Neural progenitor cell (in vitro differentiated cells): ENCODE results near the gene CTSS. TPM values are rescaled to one million over a fixed set of nuclear protein-coding genes. Genes with fewer than 3 reads are reported as not detected.

ENCODE experiments used
- DNase-seq: peaks from one replicate; pipeline ENCODE4 v3.0.0-alpha.2; 2016; ENCODE audit warnings: low spot score
- H2AFZ ChIP-seq: fragments of 200-600 bp; sonication (generic); replicated peaks from 2 replicates; pipeline ENCODE4 v1.6.1; 2016; ENCODE audit warnings: antibody characterized with exemption
- H3F3A ChIP-seq: fragments of 200-600 bp; sonication (generic); 2 replicates; pipeline ENCODE4 v1.6.1; 2016; ENCODE audit warnings: antibody characterized with exemption, low read depth
- H3K27ac ChIP-seq: fragments of 200-600 bp; sonication (generic); 2 replicates; pipeline ENCODE4 v1.5.1; 2016; ENCODE audit warnings: mild to moderate bottlenecking
- H3K27me3 ChIP-seq: fragments of 200-600 bp; sonication (generic); 2 replicates; pipeline ENCODE4 v1.6.1; 2016; ENCODE audit warnings: mild to moderate bottlenecking, moderate library complexity
- H3K36me3 ChIP-seq: fragments of 200-600 bp; sonication (generic); 2 replicates; pipeline ENCODE4 v1.5.1; 2016
- H3K4me1 ChIP-seq: fragments of 200-600 bp; sonication (generic); 2 replicates; pipeline ENCODE4 v1.6.1; 2016; ENCODE audit warnings: mixed run types
- H3K4me2 ChIP-seq: fragments of 200-600 bp; sonication (generic); 2 replicates; pipeline ENCODE4 v1.6.1; 2016
- H3K4me3 ChIP-seq: fragments of 200-600 bp; sonication (generic); 2 replicates; pipeline ENCODE4 v1.5.1; 2016
- H3K79me2 ChIP-seq: fragments of 200-600 bp; sonication (generic); 2 replicates; pipeline ENCODE4 v1.6.1; 2016; ENCODE audit warnings: low read depth
- H3K9ac ChIP-seq: fragments of 200-600 bp; sonication (generic); 2 replicates; pipeline ENCODE4 v1.6.1; 2016
- H3K9me3 ChIP-seq: fragments of 200-600 bp; sonication (generic); 2 replicates; pipeline ENCODE4 v1.5.1; 2016; ENCODE audit warnings: low read depth
- H4K20me1 ChIP-seq: fragments of 200-600 bp; sonication (generic); 2 replicates; pipeline ENCODE4 v1.6.1; 2016; ENCODE audit warnings: low read depth
- H3K27ac Mint-ChIP-seq: 3 replicates; pipeline ENCODE4 v1.8.0; 2021; ENCODE audit warnings: mixed read lengths
- H3K27me3 Mint-ChIP-seq: 2 replicates; pipeline ENCODE4 v1.8.0; 2022; ENCODE audit warnings: low read depth, mild to moderate bottlenecking, inconsistent platforms, moderate library complexity, mixed read lengths; ENCODE audit not compliant: insufficient read depth
- H3K36me3 Mint-ChIP-seq: 3 replicates; pipeline ENCODE4 v1.8.0; 2021; ENCODE audit warnings: mixed read lengths
- H3K4me1 Mint-ChIP-seq: 3 replicates; pipeline ENCODE4 v1.8.0; 2021; ENCODE audit warnings: mixed read lengths
- H3K4me3 Mint-ChIP-seq: 3 replicates; pipeline ENCODE4 v1.8.0; 2021; ENCODE audit warnings: mild to moderate bottlenecking, moderate library complexity, mixed read lengths
- H3K9me3 Mint-ChIP-seq: 3 replicates; pipeline ENCODE4 v1.8.0; 2020; ENCODE audit warnings: mixed read lengths
- CTCF ChIP-seq: fragments of 200-600 bp; sonication (generic); IDR thresholded peaks from 2 replicates; pipeline ENCODE4 v1.5.1; 2017; ENCODE audit warnings: antibody characterized with exemption, mild to moderate bottlenecking
- EZH2 ChIP-seq: fragments of 200-600 bp; sonication (generic); IDR thresholded peaks from 2 replicates; pipeline ENCODE4 v1.6.1; 2017; ENCODE audit warnings: antibody characterized with exemption, mild to moderate bottlenecking, moderate library complexity
- EZH2phosphoT487 ChIP-seq: fragments of 200-600 bp; sonication (generic); IDR thresholded peaks from 2 replicates; pipeline ENCODE4 v1.6.1; 2017; ENCODE audit warnings: antibody characterized with exemption
- total RNA-seq: library from RNA; depleted of rRNA; stranded (reverse); fragments of >200 nt; gene quantifications from 2 replicates; pipeline ENCODE4 v1.2.3, GENCODE V29; 2015; ENCODE audit warnings: low replicate concordance

CTSS gene
- total RNA-seq, 1 donor from 2014 or later = not detected

GRCh38 chr1:150761801-150762200, 3.8 kb downstream of the CTSS start:
- Histone ChIP-seq H4K20me1 (no peaks in the 10 kb centered on the region), H3K27me3 (no peaks in the 10 kb centered on the region), H3K79me2 (no peaks in the 10 kb centered on the region), H3K4me3 (no peak overlapping the region), H3K27ac (no peak overlapping the region), H3K4me1 (no peaks in the 10 kb centered on the region), H3K9me3 (no peaks in the 10 kb centered on the region), H3K4me2 (no peak overlapping the region), H3K9ac (no peak overlapping the region), H3F3A (no peaks in the 10 kb centered on the region), H2AFZ (no peak overlapping the region), H3K36me3 (no peaks in the 10 kb centered on the region)
- H3K27me3 Mint-ChIP-seq = no peaks in the 10 kb centered on the region
- H3K4me1 Mint-ChIP-seq = peaks cover 4% of the 10 kb centered on the region
- TF ChIP-seq CTCF (no peak), EZH2phosphoT487 (no peak), EZH2 (no peak)
- H3K4me3 Mint-ChIP-seq = no peak overlapping the region
- no peak overlapping the region for H3K27ac Mint-ChIP-seq
- no peak for DNase-seq
- peaks cover 3% of the 10 kb centered on the region for H3K36me3 Mint-ChIP-seq
- H3K9me3 Mint-ChIP-seq = peaks cover 8% of the 10 kb centered on the region

GRCh38 chr1:150760013-150760412, 5.6 kb downstream of the CTSS start:
- no peak overlapping the region for H3K4me3 Mint-ChIP-seq

GRCh38 chr1:150753416-150753815, 12.2 kb downstream of the CTSS start:
- Histone ChIP-seq H3F3A (no peaks in the 10 kb centered on the region), H2AFZ (peak overlapping the region; percentile 40), H3K4me2 (no peak overlapping the region), H3K9me3 (no peaks in the 10 kb centered on the region), H3K4me1 (no peaks in the 10 kb centered on the region), H3K36me3 (no peaks in the 10 kb centered on the region), H3K27ac (no peak overlapping the region), H4K20me1 (no peaks in the 10 kb centered on the region), H3K4me3 (no peak overlapping the region), H3K79me2 (no peaks in the 10 kb centered on the region), H3K9ac (no peak overlapping the region), H3K27me3 (no peaks in the 10 kb centered on the region)
- TF ChIP-seq EZH2 (no peak), CTCF (no peak), EZH2phosphoT487 (no peak)
- Mint-ChIP-seq H3K36me3 (no peaks in the 10 kb centered on the region), H3K27me3 (no peaks in the 10 kb centered on the region), H3K9me3 (no peaks in the 10 kb centered on the region), H3K4me1 (no peaks in the 10 kb centered on the region), H3K27ac (no peak overlapping the region), H3K4me3 (no peak overlapping the region)
- no peak for DNase-seq

More at GRCh38 chr1:150760013-150760412, 5.6 kb downstream of the CTSS start:
- Histone ChIP-seq H2AFZ (no peak overlapping the region), H3K27ac (no peak overlapping the region), H3F3A (no peaks in the 10 kb centered on the region), H3K4me1 (no peaks in the 10 kb centered on the region), H3K4me2 (no peak overlapping the region), H3K9me3 (no peaks in the 10 kb centered on the region), H3K36me3 (no peaks in the 10 kb centered on the region), H4K20me1 (no peaks in the 10 kb centered on the region), H3K27me3 (no peaks in the 10 kb centered on the region), H3K79me2 (no peaks in the 10 kb centered on the region), H3K4me3 (no peak overlapping the region), H3K9ac (no peak overlapping the region)
- H3K4me1 Mint-ChIP-seq = no peaks in the 10 kb centered on the region
- TF ChIP-seq EZH2phosphoT487 (no peak), CTCF (no peak), EZH2 (no peak)
- H3K36me3 Mint-ChIP-seq = peaks cover 3% of the 10 kb centered on the region
- H3K27ac Mint-ChIP-seq = no peak overlapping the region
- no peaks in the 10 kb centered on the region for H3K27me3 Mint-ChIP-seq
- peaks cover 8% of the 10 kb centered on the region for H3K9me3 Mint-ChIP-seq
- DNase-seq = no peak
